RCC 7860 (cell line): ENCODE results near the gene INSYN2A.
A peak's percentile ranks its signal among the peaks of the same experiment; 100 is the strongest.

Experiments
- DNase-seq: peaks from one replicate; pipeline ENCODE4 v3.0.0-alpha.2; 2015; ENCODE audit warnings: low spot score
- FAIRE-seq: peaks from 2 replicates; lab custom pipeline; 2012; peaks lifted over from hg19 to GRCh38; lab: Jason Lieb, UNC

Gene INSYN2A

DNA sequence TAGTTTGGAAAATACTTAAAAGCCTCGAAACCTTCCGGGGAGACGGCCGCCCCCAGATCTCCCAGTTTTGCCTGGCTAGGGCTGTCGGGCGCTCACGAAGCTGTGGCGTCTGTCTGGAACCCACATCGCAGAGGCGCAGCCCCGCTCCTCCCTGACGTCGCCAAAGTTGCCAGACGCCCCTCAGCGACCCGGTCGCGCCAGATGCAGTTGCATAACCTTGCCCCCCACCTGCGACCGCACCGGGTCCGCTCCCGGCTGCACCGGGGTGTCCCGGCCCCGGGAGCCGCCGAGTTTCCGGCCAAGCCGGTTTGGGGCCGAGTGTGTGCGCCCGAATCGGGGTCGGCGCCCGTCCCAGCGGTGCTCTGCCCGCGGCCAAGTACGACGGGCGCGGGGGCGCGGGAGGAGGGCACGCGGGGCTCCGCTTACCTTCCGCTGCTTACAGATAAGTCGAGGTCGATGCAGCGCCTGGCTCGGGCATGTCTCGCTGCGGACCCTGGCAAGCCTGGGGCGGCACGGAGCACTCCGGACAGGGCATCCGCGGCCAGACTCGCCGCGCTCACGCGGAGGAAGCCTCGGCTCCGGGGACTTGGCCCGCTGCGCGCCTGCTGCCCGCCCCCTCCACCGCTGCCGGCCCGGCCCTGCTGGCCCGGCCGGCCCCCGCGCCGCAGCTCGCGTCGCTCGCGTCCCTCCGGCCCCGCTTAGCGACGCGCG is 665 bp downstream of the INSYN2A start:
- no peak for DNase-seq

GRCh38 chr10:127195041-127195506 is 1.3 kb downstream of the INSYN2A start:
- no peak for DNase-seq
- no peak for FAIRE-seq

More for the DNA sequence above, 665 bp downstream of the INSYN2A start:
- no peak for FAIRE-seq

DNA sequence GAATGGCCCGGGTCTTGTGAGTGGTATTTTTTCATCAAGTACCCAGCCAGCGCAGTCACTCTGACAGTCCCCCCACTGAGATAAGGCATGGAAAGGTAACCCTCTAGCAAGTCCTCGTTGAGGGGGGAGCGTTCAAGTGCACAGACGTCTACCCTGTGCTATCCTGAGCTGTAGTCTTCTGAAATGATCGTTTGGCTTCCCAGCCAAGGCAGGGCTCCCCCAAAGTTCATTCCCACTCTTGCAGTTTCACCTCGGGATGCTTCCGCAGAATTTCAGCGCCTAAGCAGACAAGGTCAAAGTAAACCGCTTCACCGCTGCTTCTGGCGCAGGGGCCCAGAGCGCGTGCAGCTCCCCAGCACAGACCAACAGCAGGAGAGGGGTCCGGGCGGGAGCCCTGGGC is 1.8 kb downstream of the INSYN2A start:
- FAIRE-seq: no peak
- DNase-seq: no peak

GRCh38 chr10:127194111-127194510 is 2.3 kb downstream of the INSYN2A start:
- DNase-seq (no peak), FAIRE-seq (no peak)

GRCh38 chr10:127193125-127193524 is 3.3 kb downstream of the INSYN2A start:
- peak; percentile 58 for DNase-seq
- FAIRE-seq: no peak

DNA sequence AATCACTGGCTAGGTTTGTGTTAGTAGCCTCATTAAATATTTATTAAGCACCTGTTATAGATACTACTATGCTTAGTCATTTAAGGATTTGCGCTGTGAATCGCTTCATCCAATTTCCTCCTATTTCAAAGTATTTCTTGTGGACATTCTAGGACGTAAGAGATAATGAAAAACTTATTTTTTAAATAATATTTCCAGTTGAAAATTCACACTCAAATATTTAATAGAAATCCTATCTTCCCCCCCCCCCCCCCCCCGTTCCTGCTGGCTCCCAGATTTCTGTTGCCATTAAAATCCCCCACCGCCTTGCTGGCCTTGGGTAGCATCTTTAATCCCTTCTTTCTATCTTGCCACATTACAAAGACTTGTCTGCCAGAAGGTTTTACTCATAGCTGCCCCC is 6.0 kb downstream of the INSYN2A start:
- FAIRE-seq (no peak), DNase-seq (no peak)

GRCh38 chr10:127189226-127189625 is 7.2 kb downstream of the INSYN2A start:
- FAIRE-seq: no peak
- no peak for DNase-seq

GRCh38 chr10:127186813-127187212 is 9.6 kb downstream of the INSYN2A start:
- FAIRE-seq (no peak), DNase-seq (no peak)

GRCh38 chr10:127184582-127184981 is 11.8 kb downstream of the INSYN2A start:
- DNase-seq: no peak
- no peak for FAIRE-seq

DNA sequence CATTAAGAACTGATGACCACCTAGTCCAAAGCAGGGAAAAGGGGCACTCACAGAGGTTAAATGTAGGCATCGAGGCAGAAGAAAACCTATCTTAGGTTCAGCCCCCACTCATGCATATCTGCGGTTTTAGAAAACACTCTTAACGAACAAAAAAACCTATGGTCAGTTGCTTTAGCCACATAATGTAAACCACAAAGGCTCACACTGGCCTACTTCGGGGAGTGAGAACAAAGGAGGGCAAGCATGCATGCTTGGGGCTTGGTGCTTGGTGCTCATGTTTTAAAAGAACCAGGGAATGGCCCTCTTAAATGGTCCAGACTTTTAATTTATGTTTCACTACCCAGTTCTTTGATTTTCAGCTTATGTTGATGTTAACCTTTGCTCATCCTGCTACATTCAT is 14.2 kb downstream of the INSYN2A start:
- no peak for FAIRE-seq
- DNase-seq: no peak

DNA sequence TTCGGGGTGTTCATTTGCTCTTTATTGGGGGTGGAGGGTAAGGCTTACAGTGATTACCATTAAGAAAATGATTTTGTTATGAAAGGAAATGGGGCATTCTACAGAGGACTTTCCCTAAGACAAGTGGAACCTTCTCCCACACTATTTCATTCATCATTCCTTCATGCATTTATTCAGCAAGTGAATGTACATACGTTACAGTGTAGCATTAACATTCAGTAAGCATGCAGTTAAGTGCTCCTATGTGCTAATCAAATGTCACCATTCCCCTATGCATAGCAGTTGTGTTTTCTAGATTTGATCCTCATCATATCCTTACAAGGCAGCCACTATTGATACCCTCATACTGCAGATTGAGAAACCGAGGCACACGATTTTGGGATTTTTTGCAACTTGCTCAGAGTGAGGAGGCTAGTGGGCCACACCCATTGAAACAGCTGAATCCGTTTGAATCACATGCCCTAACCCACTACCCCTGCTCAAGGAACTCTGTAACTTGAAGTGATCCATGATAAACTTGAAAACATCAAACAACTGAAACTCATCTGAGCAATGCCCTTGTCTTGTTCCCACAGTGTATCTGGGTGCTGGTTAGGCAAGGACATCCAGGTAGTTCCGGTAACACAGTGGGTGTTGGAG is 16.7 kb downstream of the INSYN2A start:
- no peak for FAIRE-seq
- no peak for DNase-seq

DNA sequence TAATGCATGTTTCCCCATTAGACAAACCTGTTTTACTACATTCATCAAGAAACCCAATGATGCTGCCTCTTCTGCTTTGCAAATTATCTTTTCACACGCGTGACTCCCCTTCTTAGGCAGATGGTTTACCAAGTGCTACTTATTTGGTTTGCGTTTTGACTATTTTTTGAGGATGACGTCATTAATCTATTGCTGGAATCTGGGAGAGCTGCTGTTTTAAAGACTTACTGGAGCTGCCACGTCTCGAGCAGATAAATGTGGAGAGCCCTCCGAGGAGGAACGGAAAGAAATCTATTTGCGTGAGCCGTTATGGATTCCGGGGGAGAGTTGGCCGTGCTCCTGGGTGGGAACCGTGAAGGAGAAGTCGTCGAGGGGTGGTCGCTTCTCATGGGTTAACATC is 19.7 kb downstream of the INSYN2A start:
- no peak for FAIRE-seq
- no peak for DNase-seq

GRCh38 chr10:127175357-127176110 is 20.9 kb downstream of the INSYN2A start:
- FAIRE-seq: no peak
- no peak for DNase-seq

DNA sequence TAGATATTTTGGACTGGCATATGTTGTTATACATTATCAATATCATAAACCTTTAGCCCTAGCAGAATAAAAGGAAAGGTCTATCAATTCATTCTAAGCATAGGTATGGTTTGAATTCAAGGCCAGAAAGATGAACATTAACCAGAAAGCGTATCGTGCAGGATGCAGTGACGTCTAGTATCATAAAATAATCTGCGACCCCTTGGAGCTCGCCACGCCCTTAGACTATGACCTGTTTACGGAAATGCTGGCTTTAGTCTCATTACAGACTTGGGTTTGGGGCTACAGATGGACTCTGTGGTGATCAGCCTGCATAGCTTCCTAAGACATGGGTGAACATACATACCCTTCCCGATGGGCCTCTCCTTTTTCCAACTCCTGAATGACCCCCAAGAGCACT is 21.5 kb downstream of the INSYN2A start:
- FAIRE-seq (no peak), DNase-seq (no peak)

- no peak for FAIRE-seq
- DNase-seq: no peak
Observed at GRCh38 chr10:127168261-127168660, 28.1 kb downstream of the INSYN2A start.

DNA sequence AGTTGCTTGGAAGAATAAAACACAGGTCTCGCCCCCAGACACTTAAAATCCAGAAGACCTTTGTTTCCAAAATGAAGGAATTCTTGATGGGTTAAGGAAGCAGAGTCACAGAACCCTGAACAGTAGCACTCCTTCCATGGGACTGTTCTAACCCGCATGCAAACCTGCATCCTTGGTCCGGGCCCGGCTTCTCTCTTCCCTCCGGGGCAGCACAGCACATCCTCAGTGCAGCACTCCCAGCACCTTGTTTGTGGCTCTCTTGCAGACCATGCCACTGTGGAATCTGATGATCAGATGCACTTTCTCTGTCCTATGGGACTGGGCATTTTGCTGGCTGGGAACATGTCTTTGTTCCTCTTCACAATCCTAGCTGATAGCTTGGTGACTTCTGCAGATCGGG is 33.5 kb downstream of the INSYN2A start:
- DNase-seq (no peak), FAIRE-seq (no peak)

DNA sequence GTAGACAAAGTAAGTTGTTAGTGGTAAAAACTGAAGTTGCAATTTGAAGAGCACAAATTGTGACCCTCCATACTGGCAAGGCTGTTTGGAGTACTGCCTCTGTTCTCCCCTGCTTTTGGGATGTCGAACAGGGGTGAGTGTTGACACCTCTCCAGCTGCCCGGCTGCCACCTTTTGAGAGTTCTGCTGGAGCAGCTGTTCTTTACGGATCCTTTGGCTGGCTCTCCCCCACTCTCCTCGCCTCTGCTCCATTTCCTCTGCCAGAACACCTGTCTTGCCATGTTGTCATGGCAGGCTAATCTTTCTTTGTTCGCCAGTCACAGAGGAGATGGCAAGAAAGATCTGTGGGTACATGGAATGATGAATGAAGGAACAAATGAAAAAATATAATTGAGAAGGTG is 34.9 kb downstream of the INSYN2A start:
- FAIRE-seq: no peak

GRCh38 chr10:127159648-127160245 is 36.6 kb downstream of the INSYN2A start:
- FAIRE-seq (no peak), DNase-seq (no peak)

More for the DNA sequence above, 34.9 kb downstream of the INSYN2A start:
- no peak for DNase-seq

GRCh38 chr10:127158662-127159061 is 37.7 kb downstream of the INSYN2A start:
- DNase-seq: no peak
- FAIRE-seq: no peak

DNA sequence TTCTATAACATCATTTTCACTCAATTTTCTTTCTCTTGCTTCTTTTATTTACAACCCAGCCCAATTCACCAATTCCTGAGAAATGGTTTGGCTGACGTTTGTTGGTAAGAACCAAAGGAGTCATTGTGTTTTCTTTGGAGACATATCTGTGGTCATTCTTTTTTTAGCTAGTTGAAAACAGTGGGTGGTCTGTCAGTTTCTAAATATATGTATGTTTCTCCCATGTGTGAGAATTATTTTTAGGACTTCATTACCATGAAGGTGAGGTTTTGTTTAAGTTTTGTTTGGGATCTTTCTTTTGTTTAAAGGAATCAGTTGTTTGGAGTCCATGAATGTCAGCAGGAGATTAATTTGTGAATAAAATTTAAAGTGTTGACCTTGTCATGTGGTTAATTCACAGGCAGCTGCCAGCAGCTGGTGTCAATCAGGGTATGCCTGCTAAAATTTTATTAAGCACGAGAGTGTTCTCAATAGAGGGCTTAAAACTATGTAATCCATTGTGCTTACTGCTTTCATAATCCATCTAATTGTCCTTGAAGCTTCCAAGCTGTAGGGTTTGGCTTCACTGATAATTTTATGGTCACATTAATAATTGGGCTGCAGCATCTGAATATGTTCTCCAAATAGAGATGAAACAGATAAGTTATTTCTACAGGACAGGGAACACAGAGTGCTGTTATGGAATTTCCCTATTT is 38.7 kb downstream of the INSYN2A start:
- no peak for FAIRE-seq

DNA sequence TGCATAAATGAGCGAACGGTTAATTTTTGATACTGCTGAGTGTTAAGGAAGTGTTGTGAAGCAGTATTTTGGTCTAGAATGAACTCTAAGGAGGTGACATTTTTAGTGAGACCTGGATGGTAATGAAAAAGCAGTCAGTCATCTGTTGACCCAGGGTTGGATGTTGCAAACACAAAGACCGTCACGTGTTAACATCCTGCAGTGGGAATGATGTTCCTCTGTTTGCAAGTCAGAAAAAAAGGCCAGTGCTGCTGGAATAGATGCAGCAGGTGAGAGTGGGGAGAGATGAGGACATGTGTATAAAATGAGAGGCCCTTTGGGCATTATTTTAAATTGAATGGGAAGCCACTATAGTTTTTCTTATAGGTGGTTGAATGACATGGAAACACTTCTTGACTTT is 39.3 kb downstream of the INSYN2A start:
- FAIRE-seq: no peak
- no peak for DNase-seq

More for the DNA sequence above, 38.7 kb downstream of the INSYN2A start:
- no peak for DNase-seq
